C1 segment of cervical spinal cord (tissue), 14 donors: Measurements from ENCODE around the gene F8.
A peak's percentile ranks its signal among the peaks of the same experiment; 100 is the strongest.
"Not testable (repeated sequence)": the region's sequence is repeated elsewhere in the genome, so short reads cannot be mapped to it uniquely, and the experiment has no call there.

Experiments
- DNase-seq, 14 donors: peaks; one replicate each; lab custom pipeline; 2025; lab: John Stamatoyannopoulos, UW

Gene F8

GRCh38 chrX:154986826-154987575, 35.5 kb downstream of the F8 start:
- DNase-seq: no peak

DNA sequence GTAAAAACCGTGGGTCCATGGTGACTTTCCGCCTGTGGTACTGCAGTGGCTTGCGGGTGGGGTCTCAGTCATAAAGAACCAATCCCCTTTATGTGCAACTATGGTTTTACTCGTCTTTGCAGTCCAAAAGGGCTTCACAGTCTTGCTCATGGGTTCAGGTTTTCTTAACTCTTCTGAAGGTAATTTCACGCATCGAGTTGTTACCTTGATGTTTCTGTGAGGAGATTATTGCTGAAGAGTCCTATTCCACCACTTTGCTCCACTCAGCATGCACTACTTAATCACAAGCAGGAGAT, 41.5 kb downstream of the F8 start:
- no peak for DNase-seq

GRCh38 chrX:154980330-154981115, 42.0 kb downstream of the F8 start:
- peak in 11 of 14 donors; percentile 2 to 46 (median 25) for DNase-seq

DNA sequence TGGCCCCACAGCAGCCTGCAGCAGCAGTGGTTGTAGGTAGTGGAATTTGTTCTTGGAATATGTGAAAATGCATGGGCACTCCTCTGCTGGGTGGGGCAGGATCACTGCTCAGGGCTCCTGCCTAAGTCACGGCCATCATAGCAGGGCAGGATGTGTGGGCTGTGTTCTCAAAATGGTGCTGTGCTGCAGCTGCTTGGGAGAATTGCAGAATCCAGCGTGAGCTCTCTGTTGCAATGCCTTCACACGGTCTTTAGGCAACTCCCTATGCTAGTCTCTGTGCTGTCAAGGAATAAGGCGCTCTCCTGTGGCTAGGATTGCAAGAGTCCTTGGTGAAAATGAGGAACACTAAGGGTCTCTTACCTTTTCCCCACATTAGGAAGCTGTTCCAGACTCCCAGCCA, 42.9 kb downstream of the F8 start:
- DNase-seq: no peak

GRCh38 chrX:154968353-154968752, 54.2 kb downstream of the F8 start:
- DNase-seq: no peak

DNA sequence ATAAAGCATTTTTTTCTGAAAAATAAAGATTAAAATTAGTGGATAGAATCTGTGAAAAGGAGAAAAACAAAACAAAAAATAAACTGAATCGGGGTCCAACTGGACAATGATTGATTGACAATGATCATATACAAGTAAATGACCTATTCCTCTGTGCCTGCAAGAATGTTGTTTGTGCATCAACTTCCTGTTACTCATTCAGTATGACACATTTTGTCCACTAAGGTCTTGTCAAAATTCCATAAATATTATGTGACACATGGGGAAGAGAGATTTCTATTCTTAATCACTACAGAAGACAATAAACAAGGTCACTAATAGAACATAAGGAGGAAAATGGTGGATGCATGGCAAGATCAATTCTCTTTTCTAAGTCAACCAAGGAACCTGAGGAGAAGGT, 54.9 kb downstream of the F8 start:
- no peak for DNase-seq

DNA sequence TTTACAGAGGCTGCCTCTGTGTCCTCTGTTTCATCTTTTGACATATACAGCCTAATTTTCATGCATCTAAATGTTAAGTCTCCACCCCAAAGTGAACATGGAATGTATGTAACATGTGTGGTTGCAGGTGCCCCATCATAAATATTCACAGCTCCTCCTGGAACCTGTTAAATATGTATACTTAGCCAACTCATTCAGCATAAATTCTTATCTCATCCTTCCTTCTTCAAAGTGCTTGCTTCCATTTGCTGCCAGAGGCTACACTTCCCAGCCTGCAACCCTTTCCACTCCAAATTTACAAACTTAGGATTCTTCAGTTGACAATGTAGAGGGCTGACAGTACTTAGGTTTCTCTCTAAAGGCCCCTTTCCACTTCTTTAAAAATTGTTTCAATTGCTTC, 60.6 kb downstream of the F8 start:
- no peak for DNase-seq

GRCh38 chrX:154955799-154956198, 66.7 kb downstream of the F8 start:
- DNase-seq: not testable (repeated sequence)

GRCh38 chrX:154939265-154939664, 83.3 kb downstream of the F8 start:
- DNase-seq: not testable (repeated sequence)

DNA sequence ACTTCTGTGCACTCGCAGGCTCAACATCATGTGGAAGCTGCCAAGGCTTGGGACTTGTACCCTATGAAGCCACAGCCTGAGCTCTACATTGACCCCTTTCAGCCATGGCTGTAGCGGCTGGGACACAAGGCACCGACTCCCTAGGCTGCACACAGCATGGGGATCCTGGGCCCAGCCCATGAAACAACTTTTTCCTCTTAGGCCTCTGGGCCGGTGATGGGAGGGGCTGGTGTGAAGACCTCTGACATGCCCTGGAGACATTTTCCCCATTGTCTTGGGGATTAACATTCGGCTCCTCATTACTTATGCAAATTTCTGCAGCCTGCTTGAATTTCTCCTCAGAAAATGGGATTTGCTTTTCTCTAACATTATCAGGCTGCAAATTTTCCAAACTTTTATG, 97.8 kb downstream of the F8 start:
- DNase-seq: not testable (repeated sequence)

- DNase-seq: peak in 10 of 14 donors; percentile 0 to 69 (median 11)
These were observed 104.5 kb downstream of the F8 start for GRCh38 chrX:154918060-154918483.

DNA sequence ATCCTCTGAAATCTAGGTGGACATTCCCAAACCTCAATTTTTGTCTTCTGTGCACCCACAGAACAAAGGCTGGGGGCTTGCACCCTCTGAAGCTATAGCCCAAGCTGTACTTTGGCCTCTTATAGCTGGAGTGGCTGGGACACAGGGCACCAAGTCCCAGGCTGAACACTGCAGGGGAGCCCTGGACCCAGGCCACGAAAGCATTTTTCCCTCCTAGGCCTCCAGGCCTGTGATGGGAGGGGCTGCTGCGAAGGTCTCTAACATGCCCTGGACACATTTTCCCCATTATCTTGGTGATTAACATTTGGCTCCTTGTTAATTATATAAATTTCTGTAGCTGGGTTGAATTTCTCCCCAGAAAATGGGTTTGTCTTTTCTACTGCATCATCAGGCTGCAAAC, 108.5 kb downstream of the F8 start:
- no peak for DNase-seq

- DNase-seq: not testable (repeated sequence)
These were observed 112.0 kb downstream of the F8 start for GRCh38 chrX:154910528-154910927.

- DNase-seq: not testable (repeated sequence)
These were observed 112.5 kb downstream of the F8 start for GRCh38 chrX:154910048-154910447.

DNA sequence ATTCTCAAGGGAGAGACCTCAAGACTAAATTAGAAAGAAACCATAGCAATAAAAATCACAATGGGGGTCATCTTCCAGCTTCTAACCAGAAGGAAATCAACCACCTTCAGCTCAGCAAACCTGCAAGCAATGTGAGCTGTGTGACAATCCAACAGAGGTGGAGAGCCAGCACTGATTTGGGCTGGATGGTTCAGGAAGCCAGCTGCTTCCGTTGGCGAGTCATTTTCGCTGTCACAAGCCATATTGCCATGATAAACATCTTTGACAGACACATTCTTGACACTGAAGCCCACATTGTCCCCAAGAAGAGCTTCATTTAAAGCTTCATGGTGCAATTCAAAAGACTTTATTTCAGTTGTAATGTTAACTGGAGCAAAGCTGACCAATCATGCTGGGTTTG, 113.7 kb downstream of the F8 start:
- no peak for DNase-seq

DNA sequence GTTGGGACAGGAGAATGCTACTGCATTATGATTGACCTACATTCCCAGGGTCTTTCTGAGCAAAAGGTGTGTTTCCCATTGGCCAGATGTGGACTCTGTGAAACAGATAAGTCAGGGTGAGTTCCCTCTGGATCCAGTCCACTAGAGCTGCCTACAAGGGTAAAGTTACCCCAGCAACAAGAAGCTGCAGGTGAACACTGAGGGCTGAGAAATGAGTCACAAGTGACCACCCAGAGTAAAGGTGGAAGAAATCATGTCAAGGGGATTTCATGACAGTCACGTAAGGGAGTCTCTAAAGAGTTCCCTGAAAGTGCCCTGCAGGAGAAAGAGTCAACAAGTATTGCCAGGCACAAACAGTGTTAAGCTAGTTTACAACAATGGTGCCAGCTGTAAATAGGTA, 120.1 kb downstream of the F8 start:
- DNase-seq: no peak

DNA sequence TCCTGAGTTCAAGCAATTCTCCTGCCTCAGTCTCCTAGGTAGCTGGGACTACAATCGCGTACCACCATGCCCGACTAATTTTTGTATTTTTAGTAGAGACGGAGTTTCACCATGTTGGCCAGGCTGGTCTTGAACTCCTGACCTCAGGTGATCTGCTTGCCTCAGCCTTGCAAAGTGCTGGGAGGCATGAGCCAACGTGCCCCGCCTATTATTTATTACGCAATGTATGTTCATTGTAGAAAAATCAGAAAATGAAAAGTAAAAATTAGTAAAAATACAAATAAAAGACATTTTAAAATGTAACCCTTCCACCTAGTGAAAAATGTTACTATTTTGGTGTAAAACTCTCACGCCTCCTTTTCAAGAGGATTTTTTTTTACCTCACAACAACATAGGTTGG, 122.2 kb downstream of the F8 start:
- no peak for DNase-seq

GRCh38 chrX:154892296-154892695, 130.2 kb downstream of the F8 start:
- DNase-seq: no peak

- no peak for DNase-seq
These were observed 131.4 kb downstream of the F8 start for GRCh38 chrX:154890990-154891639.

DNA sequence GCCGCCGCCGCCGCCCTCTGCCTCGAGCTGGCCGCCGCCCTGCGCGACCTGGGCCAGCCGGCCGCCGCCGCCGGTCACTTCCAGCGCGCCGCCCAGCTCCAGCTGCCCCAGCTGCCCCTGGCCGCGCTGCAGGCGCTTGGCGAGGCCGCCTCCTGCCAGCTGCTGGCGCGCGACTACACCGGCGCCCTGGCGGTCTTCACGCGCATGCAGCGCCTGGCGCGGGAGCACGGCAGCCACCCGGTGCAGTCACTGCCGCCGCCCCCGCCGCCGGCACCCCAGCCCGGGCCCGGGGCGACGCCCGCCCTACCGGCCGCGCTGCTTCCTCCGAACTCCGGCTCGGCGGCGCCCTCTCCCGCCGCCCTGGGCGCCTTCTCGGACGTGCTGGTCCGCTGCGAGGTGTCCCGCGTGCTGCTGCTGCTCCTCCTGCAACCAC, 135.7 kb downstream of the F8 start:
- DNase-seq: not testable (repeated sequence)

GRCh38 chrX:154886069-154886788, 136.3 kb downstream of the F8 start, which contains the start of gene F8A1:
F8A1 (plus strand) TSS chrX:154886355; CDS start chrX:154886375, 20 bp downstream.
- DNase-seq: not testable (repeated sequence)

DNA sequence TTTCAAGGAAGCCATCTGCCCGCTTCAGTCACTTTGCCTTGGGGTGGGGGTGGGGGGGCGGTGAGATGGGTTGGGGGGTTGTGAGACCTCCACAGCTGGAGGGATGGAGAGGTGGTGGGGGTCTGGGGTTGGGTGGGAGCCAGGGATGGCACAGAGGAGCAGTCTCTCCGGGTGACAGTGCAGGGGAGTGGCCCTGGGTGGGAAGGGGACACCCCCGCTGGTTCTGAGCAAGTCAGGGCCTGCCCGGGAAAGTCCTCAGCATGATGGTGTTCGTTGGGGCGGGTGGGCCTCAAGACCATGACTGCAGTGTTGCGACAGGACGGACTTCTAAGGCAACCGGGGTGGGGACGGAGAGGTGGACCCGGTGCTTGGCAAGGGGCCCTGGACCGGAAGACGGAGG, 137.0 kb downstream of the F8 start:
- not testable (repeated sequence) for DNase-seq
